ENCODE results near the gene KANTR.
"Not testable (repeated sequence)": the region's sequence is repeated elsewhere in the genome, so short reads cannot be mapped to it uniquely, and the experiment has no call there.

Gene KANTR

GRCh38 chrX:53128097-53128749 lies 34.3 kb downstream of the KANTR start:
- DNase-seq (ENCODE audit: low spot score) = no peak

- DNase-seq (ENCODE audit: low spot score) = no peak
Observed at GRCh38 chrX:53133400-53133799, 39.5 kb downstream of the KANTR start.

- DNase-seq (ENCODE audit: low spot score) = no peak
Observed at GRCh38 chrX:53135581-53135980, 41.6 kb downstream of the KANTR start.

GRCh38 chrX:53153581-53153980 lies 59.6 kb downstream of the KANTR start:
- DNase-seq (ENCODE audit: low spot score) = no peak

- DNase-seq (ENCODE audit: low spot score) = no peak
Observed at GRCh38 chrX:53155512-53156206, 61.7 kb downstream of the KANTR start.

GRCh38 chrX:53156207-53156596 lies 62.3 kb downstream of the KANTR start:
- DNase-seq (ENCODE audit: low spot score) = no peak

- DNase-seq (ENCODE audit: low spot score) = no peak
Observed at GRCh38 chrX:53159184-53159583, 65.2 kb downstream of the KANTR start.

- DNase-seq (ENCODE audit: low spot score) = no peak
Observed at GRCh38 chrX:53160297-53160983, 66.5 kb downstream of the KANTR start.

GRCh38 chrX:53163436-53163835 lies 69.5 kb downstream of the KANTR start:
- DNase-seq (ENCODE audit: low spot score) = no peak

GRCh38 chrX:53164566-53164965 lies 70.6 kb downstream of the KANTR start:
- DNase-seq (ENCODE audit: low spot score) = not testable (repeated sequence)

GRCh38 chrX:53166103-53166502 lies 72.2 kb downstream of the KANTR start:
- no peak for DNase-seq (ENCODE audit: low spot score)

GRCh38 chrX:53171356-53171755 lies 77.4 kb downstream of the KANTR start:
- no peak for DNase-seq (ENCODE audit: low spot score)

Measured in NAMALWA (cell line).